NCI-H69 (cell line): ENCODE results near the gene LDLRAD3.

ENCODE experiments used
- DNase-seq: peaks from one replicate; lab custom pipeline; 2025; lab: John Stamatoyannopoulos, UW

The LDLRAD3 gene

GRCh38 chr11:35927104-35927503 is 16.8 kb upstream of the LDLRAD3 start:
- DNase-seq: peak; percentile 32

- DNase-seq: peak; percentile 39
Measured at GRCh38 chr11:35927682-35928081, 16.2 kb upstream of the LDLRAD3 start.

DNA sequence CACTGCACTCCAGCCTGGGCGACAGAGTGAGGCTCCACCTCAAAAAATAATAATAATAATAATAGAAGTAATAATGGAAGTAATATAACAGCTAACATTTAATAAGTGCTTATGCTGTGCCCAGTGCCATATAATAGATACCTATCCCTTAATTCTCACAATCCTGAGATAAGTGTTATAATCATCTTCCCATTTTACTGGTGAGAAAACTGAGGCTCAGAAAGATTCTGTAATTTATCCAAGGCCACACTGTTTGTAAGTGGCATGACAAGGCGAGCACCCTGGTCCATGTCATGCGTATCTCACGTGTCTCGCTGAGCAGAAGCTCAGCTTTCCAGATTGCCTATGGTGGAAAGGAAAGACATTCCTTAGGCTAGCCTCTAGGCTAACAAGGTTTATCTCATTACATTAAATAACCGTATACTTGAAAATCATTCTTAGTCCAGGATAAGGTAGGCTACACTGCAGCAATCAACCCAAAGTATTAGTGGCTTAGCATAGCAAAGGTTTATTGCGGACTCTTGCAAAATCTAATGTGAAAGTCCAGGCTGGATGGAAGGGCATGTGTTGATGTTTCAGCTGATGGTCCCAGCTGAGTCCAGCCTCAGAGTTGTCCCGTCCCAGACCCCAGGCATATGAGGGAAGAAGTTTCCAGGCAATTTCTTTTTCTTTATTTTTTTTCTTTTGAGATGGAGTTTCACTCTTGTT is 15.0 kb upstream of the LDLRAD3 start:
- no peak for DNase-seq

DNA sequence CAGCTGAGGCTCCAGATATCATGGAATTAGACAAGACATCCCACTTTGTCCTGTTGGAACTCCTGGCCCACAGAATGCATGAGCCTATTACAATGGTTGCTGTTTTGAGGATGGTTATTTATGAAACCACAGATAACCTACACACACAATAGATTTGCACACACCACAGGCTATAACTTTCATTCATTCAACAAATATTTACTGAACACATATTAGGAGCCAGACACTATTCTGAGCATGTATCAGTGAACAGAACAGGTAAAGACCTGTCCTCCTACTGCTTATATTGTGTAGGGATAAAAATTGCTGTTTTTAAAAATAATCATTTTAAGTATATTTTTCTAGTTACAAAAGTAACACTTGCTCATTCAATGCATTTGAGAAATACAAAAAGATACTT is 13.4 kb upstream of the LDLRAD3 start:
- DNase-seq: no peak

- DNase-seq: no peak
Measured at GRCh38 chr11:35932121-35932520, 11.7 kb upstream of the LDLRAD3 start.

DNA sequence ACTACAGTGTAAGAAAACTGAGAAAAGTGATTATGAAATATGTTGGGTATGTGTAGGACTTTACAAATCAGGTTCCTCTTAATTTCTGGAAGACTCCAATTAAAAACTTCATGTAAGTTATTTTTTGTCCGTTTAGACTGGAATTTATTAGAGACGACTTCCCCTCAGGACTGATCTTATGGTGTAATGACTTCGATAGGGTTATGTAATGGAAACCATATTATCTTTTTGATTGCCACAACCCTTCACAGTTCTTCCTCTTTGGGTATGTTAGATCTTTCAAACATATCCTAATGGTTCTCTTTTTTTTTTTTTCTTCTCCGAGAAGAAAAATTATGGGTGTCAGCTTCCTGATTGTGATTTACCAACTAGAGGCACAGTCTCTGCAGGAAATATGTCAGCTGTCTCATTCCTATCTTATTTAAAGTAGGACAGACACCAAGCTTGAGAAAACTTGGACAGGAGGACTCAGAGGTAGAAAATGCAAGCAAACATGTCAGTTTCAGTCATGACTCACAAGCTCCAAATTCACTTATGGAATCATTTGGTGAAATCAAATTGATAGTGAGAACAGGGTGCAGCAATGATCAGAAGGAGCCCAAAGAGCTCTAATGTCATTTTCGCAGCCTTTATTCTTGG is 11.1 kb upstream of the LDLRAD3 start:
- no peak for DNase-seq

- DNase-seq: no peak
Measured at GRCh38 chr11:35933320-35933871, 10.5 kb upstream of the LDLRAD3 start.

GRCh38 chr11:35934271-35934670 is 9.6 kb upstream of the LDLRAD3 start:
- DNase-seq: no peak

DNA sequence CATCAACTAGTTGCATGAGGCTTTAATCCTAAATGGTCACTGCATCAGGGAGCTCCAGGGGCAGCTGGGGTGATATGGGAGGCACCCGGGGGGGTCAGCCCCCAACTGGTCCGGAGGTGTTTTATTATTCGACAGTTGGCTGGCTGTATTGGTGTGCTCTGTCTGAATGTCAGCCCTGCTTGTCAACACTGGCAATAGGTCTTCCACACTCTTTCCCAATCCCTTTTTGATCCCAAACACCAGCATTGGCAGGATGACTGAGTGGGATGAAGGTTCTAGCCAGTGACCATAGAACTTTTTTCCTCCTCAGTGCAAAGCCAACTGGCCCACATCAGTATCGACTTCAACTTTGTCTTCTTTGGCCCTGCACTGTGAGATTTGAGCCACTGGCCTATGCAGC is 8.9 kb upstream of the LDLRAD3 start:
- no peak for DNase-seq

DNA sequence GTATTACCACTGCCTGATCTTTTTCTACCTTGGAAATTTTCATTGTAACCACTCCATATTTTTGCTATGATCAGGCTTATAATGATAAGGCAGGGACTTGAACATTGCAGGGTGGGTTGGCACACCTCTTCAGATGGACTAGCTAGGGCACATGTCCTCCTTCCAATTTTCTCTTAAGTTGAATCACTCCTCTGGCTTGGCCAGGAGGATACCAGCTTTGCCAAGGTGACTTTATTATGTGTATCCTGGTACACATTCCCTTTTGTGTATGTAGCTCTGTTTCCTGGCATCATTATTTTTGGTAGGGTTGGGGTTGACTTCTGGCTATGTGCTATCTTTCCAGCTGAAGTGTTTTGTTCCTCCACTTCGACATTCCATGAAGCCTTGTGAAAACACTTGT is 8.5 kb upstream of the LDLRAD3 start:
- no peak for DNase-seq

DNA sequence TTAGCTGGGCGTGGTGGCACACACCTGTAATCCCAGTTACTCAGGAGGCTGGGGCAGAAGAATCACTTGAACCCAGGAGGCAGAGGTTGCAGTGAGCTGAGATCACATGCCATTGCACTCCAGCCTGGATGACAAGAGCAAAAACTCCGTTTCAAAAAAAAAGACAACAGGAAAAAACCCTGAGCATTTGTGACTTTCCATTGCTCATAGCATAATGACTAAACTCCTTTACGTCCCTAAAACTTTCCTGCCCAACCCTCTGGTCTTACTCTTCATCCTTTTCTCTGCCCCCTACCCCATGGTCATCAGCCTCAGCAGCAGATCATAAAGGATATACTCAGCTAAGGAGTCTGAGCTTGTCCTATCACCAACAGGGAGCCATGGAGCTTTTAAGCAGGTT is 6.8 kb upstream of the LDLRAD3 start:
- no peak for DNase-seq

DNA sequence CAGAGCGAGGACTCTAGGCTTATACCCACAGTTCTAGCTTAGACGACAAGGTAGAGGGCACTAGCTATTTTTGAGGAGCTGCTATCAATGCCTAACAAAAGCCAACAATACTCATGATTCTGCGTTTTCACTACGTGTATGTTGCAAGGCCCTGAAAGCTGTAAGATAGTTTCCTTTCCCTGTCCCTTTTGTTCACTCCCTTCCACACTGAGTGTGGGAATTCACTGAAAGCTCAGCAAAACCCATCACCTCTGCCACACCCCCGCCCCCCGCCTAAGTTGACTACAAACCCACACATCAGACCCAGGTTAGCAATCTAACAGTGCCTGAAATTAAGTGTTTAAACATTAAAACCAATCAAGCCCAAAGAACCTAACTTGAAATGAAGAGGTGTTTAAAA is 6.2 kb upstream of the LDLRAD3 start:
- DNase-seq: no peak

GRCh38 chr11:35938231-35938630 is 5.6 kb upstream of the LDLRAD3 start:
- peak; percentile 59 for DNase-seq

DNA sequence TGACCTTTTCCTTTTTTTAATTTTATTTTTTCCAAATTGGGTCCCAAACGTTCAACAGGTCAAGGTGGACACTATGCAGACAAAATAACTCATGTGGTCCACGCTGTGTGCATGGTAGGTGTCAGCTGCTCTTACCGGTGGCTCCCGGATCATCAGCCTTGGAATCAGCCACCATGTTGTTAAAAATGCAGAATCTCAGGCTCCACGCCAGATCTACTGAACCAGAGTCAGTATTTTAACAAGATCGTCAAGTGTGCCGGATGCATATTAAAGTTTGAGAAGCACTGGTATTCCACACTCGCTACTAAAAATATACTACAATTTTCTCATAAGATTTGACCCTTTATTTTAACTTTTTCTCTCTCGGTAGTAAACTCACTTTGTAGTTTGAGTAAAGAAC is 553 bp upstream of the LDLRAD3 start:
- no peak for DNase-seq

DNA sequence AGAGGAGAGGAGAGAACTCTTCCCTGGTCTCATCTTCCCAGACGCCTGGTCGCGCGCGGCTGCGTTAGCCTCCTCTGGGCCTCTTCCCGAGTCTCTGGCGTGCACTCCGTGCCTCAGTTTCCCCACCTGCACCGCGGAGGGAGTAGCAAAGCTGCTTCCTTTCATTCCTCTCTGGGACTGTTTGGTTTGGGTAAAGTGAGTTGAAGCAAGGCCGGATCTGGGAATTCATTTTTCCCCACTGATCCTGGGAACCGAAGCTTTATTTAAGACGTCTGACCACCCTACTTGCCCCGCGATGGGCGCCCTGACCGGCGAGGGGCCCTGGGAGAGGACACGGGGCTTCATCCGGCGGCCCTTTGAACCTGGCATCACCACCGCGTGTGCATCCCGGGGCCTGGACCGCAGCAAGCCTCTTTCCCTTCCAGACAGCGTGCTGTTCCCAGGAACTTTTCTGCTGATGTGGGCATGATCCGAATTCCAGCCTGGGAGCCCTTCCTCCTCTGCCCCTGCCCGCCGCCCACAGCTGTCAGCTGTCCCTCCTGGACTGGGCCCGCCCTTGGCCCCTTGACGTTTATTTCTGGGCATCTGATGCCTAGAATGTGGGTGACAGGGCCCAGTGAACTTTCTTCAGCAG is 758 bp downstream of the LDLRAD3 start:
- peak; percentile 59 for DNase-seq

- DNase-seq: peak; percentile 53
Measured at GRCh38 chr11:35945137-35945518, 1.3 kb downstream of the LDLRAD3 start.

GRCh38 chr11:35946766-35947165 is 2.9 kb downstream of the LDLRAD3 start:
- peak; percentile 29 for DNase-seq

DNA sequence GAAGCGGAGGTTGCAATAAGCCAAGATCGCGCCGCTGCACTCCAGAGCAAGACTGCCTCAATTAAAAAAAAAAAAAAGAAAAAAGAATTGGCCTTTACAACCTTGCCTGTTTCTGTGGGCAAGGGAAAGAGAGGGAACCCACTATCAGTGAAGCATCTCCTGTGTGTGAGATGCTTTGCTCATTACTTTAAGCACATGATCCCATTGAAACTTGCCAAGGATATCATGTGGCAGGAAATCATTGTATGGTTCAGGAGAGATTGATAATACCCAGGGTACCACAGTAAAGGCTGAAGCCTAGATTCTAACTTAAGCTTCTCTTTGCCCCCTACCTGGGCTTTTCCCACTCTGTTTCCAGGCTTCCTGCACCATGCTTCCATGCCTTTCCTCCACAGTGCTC is 3.6 kb downstream of the LDLRAD3 start:
- DNase-seq: peak; percentile 25

GRCh38 chr11:35949242-35949641 is 5.4 kb downstream of the LDLRAD3 start:
- DNase-seq: peak; percentile 25

GRCh38 chr11:35950082-35950481 is 6.2 kb downstream of the LDLRAD3 start:
- no peak for DNase-seq

DNA sequence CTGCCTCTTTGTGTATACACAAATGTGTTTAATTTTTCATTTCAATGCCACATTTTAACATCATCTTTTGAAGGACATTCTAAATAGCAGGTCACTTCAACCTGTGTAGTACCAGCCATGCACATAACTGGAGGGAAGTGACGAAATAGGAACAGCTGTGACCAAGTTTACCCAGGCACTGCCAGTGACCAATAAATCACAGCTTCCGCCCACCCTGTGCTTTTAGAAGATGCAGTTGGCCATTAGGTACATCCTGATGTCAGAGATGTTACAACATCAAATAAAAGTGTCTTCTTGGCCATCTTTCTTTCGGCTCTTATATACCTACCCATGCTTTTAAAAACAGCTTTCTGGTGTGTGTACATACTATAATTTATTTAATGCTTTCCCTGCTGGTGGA is 7.8 kb downstream of the LDLRAD3 start:
- DNase-seq: peak; percentile 90

- peak; percentile 66 for DNase-seq
Measured at GRCh38 chr11:35953081-35953760, 9.4 kb downstream of the LDLRAD3 start.

DNA sequence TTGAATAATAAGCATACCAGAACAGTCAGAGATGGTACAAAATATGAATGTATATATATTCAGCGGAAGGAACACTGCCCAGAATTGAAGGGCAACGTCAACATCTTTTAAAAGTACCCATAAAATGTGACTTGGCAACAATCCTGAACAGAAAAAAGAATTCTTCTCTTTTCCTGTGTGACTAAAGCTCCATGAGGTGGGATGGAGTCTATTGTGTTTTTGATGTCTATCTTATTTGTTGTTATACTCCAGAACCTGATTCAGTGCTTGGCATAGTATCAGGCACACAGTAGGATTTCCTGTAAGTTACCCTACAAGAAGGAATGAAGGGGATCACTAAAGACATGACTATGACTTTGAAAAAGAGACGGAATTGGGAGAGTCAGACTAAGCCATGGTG is 10.3 kb downstream of the LDLRAD3 start:
- DNase-seq: no peak
